NOMO-1 (cell line): ENCODE results near the gene TLE2.
"Not testable (repeated sequence)": the region's sequence is repeated elsewhere in the genome, so short reads cannot be mapped to it uniquely, and the experiment has no call there.

Experiments used
- DNase-seq, 2 experiments: peaks; one replicate each; lab custom pipeline; 2025; ENCODE audit not compliant: unreplicated experiment in 2 of 2; lab: John Stamatoyannopoulos, UW

TLE2 gene

GRCh38 chr19:3015126-3016057, 13.7 kb downstream of the TLE2 start:
- no peak for DNase-seq

- no peak for DNase-seq
Observed at GRCh38 chr19:3014135-3014534, 14.9 kb downstream of the TLE2 start.

- DNase-seq, result no peak
Observed at GRCh38 chr19:3013263-3013725, 15.8 kb downstream of the TLE2 start.

- no peak for DNase-seq
Observed at GRCh38 chr19:3012621-3013262, 16.3 kb downstream of the TLE2 start.

- not testable (repeated sequence) for DNase-seq
Observed at GRCh38 chr19:3012059-3012458, 17.0 kb downstream of the TLE2 start.

- DNase-seq, result no peak
Observed at GRCh38 chr19:3010871-3011270, 18.2 kb downstream of the TLE2 start.

- no peak for DNase-seq
Observed at GRCh38 chr19:3008994-3009393, 20.1 kb downstream of the TLE2 start.

- DNase-seq, result no peak
Observed at GRCh38 chr19:3007975-3008374, 21.1 kb downstream of the TLE2 start.

- no peak for DNase-seq
Observed at GRCh38 chr19:3006075-3006767, 22.9 kb downstream of the TLE2 start.

GRCh38 chr19:3005345-3005744, 23.7 kb downstream of the TLE2 start:
- no peak for DNase-seq

- DNase-seq, result no peak
Observed at GRCh38 chr19:3004522-3004921, 24.6 kb downstream of the TLE2 start.

- no peak for DNase-seq
Observed at GRCh38 chr19:3003046-3003445, 26.0 kb downstream of the TLE2 start.

GRCh38 chr19:3001235-3001800, 27.8 kb downstream of the TLE2 start:
- no peak for DNase-seq

GRCh38 chr19:2998642-2999041, 30.4 kb downstream of the TLE2 start:
- no peak for DNase-seq

GRCh38 chr19:2997720-2998119, 31.4 kb downstream of the TLE2 start:
- DNase-seq, result no peak

- DNase-seq, result no peak
Observed at GRCh38 chr19:2994588-2995131, 34.4 kb downstream of the TLE2 start.

GRCh38 chr19:2993579-2993978, 35.5 kb downstream of the TLE2 start:
- no peak for DNase-seq

GRCh38 chr19:2992958-2993357, 36.1 kb downstream of the TLE2 start:
- no peak for DNase-seq

- DNase-seq, result not testable (repeated sequence)
Observed at GRCh38 chr19:2992333-2992732, 36.7 kb downstream of the TLE2 start.

- no peak for DNase-seq
Observed at GRCh38 chr19:2989236-2989946, 39.7 kb downstream of the TLE2 start.
